GM19452 (cell line): Measurements from ENCODE around the gene YIF1B.

Experiments used
- ATAC-seq: cut with Tn5 transposase; IDR thresholded peaks from one replicate; pipeline ENCODE4 v1.9.1; 2021; ENCODE audit not compliant: unreplicated experiment

YIF1B gene

GRCh38 chr19:38335949-38336637 lies 20.3 kb upstream of the YIF1B start:
- ATAC-seq: peak; percentile 69

GRCh38 chr19:38333245-38333644 lies 17.5 kb upstream of the YIF1B start:
- no peak for ATAC-seq

- no peak for ATAC-seq
Measured at GRCh38 chr19:38331728-38332127, 16.0 kb upstream of the YIF1B start.

- ATAC-seq: no peak
Measured at GRCh38 chr19:38329651-38330050, 13.9 kb upstream of the YIF1B start.

GRCh38 chr19:38326591-38326990 lies 10.8 kb upstream of the YIF1B start:
- ATAC-seq: no peak

- no peak for ATAC-seq
Measured at GRCh38 chr19:38324431-38324830, 8.7 kb upstream of the YIF1B start.

GRCh38 chr19:38323291-38323690 lies 7.5 kb upstream of the YIF1B start:
- ATAC-seq: no peak

- no peak for ATAC-seq
Measured at GRCh38 chr19:38321646-38322196, 6.0 kb upstream of the YIF1B start.

- no peak for ATAC-seq
Measured at GRCh38 chr19:38320969-38321339, 5.2 kb upstream of the YIF1B start.

- no peak for ATAC-seq
Measured at GRCh38 chr19:38319421-38320258, 3.9 kb upstream of the YIF1B start, which contains the start of gene KCNK6. TSS of gene KCNK6 (plus strand) at chr19:38319845. CDS start at chr19:38319951, 106 bp downstream.

- no peak for ATAC-seq
Measured at GRCh38 chr19:38318660-38319059, 2.9 kb upstream of the YIF1B start.

- ATAC-seq: no peak
Measured at GRCh38 chr19:38317104-38317612, 1.4 kb upstream of the YIF1B start.

GRCh38 chr19:38316477-38317067 lies 825 bp upstream of the YIF1B start:
- ATAC-seq: peak; percentile 2

- ATAC-seq: no peak
Measured at GRCh38 chr19:38310986-38311385, 4.8 kb downstream of the YIF1B start.

- ATAC-seq: no peak
Measured at GRCh38 chr19:38310279-38310670, 5.5 kb downstream of the YIF1B start.

- ATAC-seq: no peak
Measured at GRCh38 chr19:38309615-38310278, 6.0 kb downstream of the YIF1B start.

- no peak for ATAC-seq
Measured at GRCh38 chr19:38308926-38309614, 6.7 kb downstream of the YIF1B start.

- no peak for ATAC-seq
Measured at GRCh38 chr19:38308006-38308766, 7.6 kb downstream of the YIF1B start.

GRCh38 chr19:38307597-38307996 lies 8.2 kb downstream of the YIF1B start:
- no peak for ATAC-seq

GRCh38 chr19:38307076-38307475 lies 8.7 kb downstream of the YIF1B start:
- ATAC-seq: no peak
